A549 (cell line): ENCODE data around the gene LRCH1. TPM values are rescaled to one million over a fixed set of nuclear protein-coding genes. Genes with fewer than 3 reads are reported as not detected.

Experiments
- ATAC-seq, 2 experiments: fragments of 200-7000 bp in 1 of 2; fragments of >200 bp in 1 of 2; cut with Nextera tagmentation in 1 of 2; cut with Tn5 transposase in 1 of 2; 3 replicates each; pipeline versions ENCODE4 v1.8.0 to v1.9.1; 2018 to 2020; ENCODE audit warnings: mild to moderate bottlenecking in 1 of 2, moderate library complexity in 1 of 2
- CTCF ChIA-PET: fragments of 300-600 bp; sonication (Branson Sonifier 250); formaldehyde crosslinking; extraction: SDS; loops from one replicate; lab custom pipeline; 2021; ENCODE audit warnings: antibody characterized with exemption, inconsistent platforms; lab: Yijun Ruan, JAX
- POLR2A ChIA-PET: fragments of 350-600 bp; formaldehyde crosslinking; extraction: SDS; loops from one replicate; lab custom pipeline; 2021; ENCODE audit warnings: antibody characterized with exemption, inconsistent platforms; lab: Yijun Ruan, JAX
- DNase-seq, 2 experiments: peaks; one replicate each; pipeline versions ENCODE4 v3.0.0 to v3.0.0-alpha.2; 2011 to 2016; ENCODE audit warnings: low read depth in 1 of 2, low spot score in 1 of 2
- FAIRE-seq: peaks from 2 replicates; lab custom pipeline; 2011; peaks lifted over from hg19 to GRCh38; lab: Jason Lieb, UNC
- H3K27ac ChIP-seq, 2 experiments: fragments of >200 bp; sonication (Bioruptor Twin); formaldehyde crosslinking; 3 replicates each; pipeline ENCODE4 v1.5.1; 2016 to 2017
- H3K4me1 ChIP-seq: fragments of >200 bp; sonication (Bioruptor Twin); formaldehyde crosslinking; 3 replicates; pipeline ENCODE4 v1.6.1; 2016
- H3K4me2 ChIP-seq: fragments of >200 bp; sonication (Bioruptor Twin); formaldehyde crosslinking; 3 replicates; pipeline ENCODE4 v1.6.1; 2016
- H3K4me3 ChIP-seq: fragments of >200 bp; sonication (Bioruptor Twin); formaldehyde crosslinking; 3 replicates; pipeline ENCODE4 v1.5.1; 2016
- H3K9me3 ChIP-seq: fragments of >200 bp; sonication (Bioruptor Twin); formaldehyde crosslinking; 3 replicates; pipeline ENCODE4 v1.6.1; 2016
- ATOH8 ChIP-seq: fragments of 250-450 bp; sonication (Bioruptor Pico); IDR thresholded peaks from 2 replicates; pipeline ENCODE4 v1.5.0; 2020; ENCODE audit warnings: low read depth, mild to moderate bottlenecking, moderate library complexity
- CHD2 ChIP-seq: fragments of 150-350 bp; IDR thresholded peaks from 2 replicates; pipeline ENCODE4 v1.6.1; 2014; ENCODE audit warnings: low read length; ENCODE audit not compliant: partially characterized antibody
- CHD4 ChIP-seq: fragments of 200-600 bp; sonication (generic); IDR thresholded peaks from 2 replicates; pipeline ENCODE4 v1.6.1; 2016; ENCODE audit warnings: antibody characterized with exemption, mild to moderate bottlenecking, borderline replicate concordance
- E2F6 ChIP-seq: IDR thresholded peaks from 2 replicates; pipeline ENCODE4 v1.6.1; 2012; ENCODE audit warnings: low read depth, borderline replicate concordance
- EHMT2 ChIP-seq: fragments of 200-600 bp; sonication (generic); IDR thresholded peaks from 2 replicates; pipeline ENCODE4 v1.6.1; 2016; ENCODE audit warnings: antibody characterized with exemption, low read depth, mild to moderate bottlenecking, moderate library complexity
- ELK1 ChIP-seq: fragments of 150-350 bp; IDR thresholded peaks from 2 replicates; pipeline ENCODE4 v1.6.1; 2014; ENCODE audit warnings: low read depth, mild to moderate bottlenecking, low read length
- ESRRA ChIP-seq: fragments of 150-350 bp; IDR thresholded peaks from 2 replicates; pipeline ENCODE4 v1.6.1; 2014; ENCODE audit warnings: mild to moderate bottlenecking, low read length, borderline replicate concordance
- GATA3 ChIP-seq: IDR thresholded peaks from 2 replicates; pipeline ENCODE4 v1.6.1; 2012; ENCODE audit warnings: borderline replicate concordance
- HDAC2 ChIP-seq: fragments of 200-600 bp; sonication (generic); IDR thresholded peaks from 2 replicates; pipeline ENCODE4 v1.6.1; 2016
- HES2 ChIP-seq: fragments of >200 bp; sonication (Bioruptor Twin); formaldehyde crosslinking; IDR thresholded peaks from 2 replicates; pipeline ENCODE4 v1.6.1; 2016
- HOXA7 ChIP-seq: fragments of 250-450 bp; sonication (Bioruptor Pico); IDR thresholded peaks from 2 replicates; pipeline ENCODE4 v1.5.0; 2020; ENCODE audit warnings: mild to moderate bottlenecking, moderate library complexity
- HOXB5 ChIP-seq: fragments of 250-450 bp; sonication (Bioruptor Pico); IDR thresholded peaks from 2 replicates; pipeline ENCODE4 v1.5.0; 2020; ENCODE audit warnings: mild to moderate bottlenecking, moderate library complexity
- JUN ChIP-seq, 2 experiments: fragments of >200 bp; sonication (Bioruptor Twin); formaldehyde crosslinking; IDR thresholded peaks; 2 replicates in 1 of 2; 3 replicates in 1 of 2; pipeline ENCODE4 v1.6.1; 2016 to 2017
- KDM1A ChIP-seq: fragments of 200-600 bp; sonication (generic); IDR thresholded peaks from 2 replicates; pipeline ENCODE4 v1.6.1; 2016; ENCODE audit warnings: low read depth, mild to moderate bottlenecking
- MAZ ChIP-seq: fragments of 150-350 bp; IDR thresholded peaks from 2 replicates; pipeline ENCODE4 v1.6.1; 2014; ENCODE audit warnings: antibody characterized with exemption, low read depth, low read length, borderline replicate concordance
- MYC ChIP-seq: IDR thresholded peaks from 2 replicates; pipeline ENCODE4 v1.6.1; 2012; ENCODE audit warnings: mild to moderate bottlenecking, inconsistent platforms, low read length, improper control_type of control experiment, borderline replicate concordance
- NR3C1 ChIP-seq: fragments of >200 bp; sonication (Bioruptor Twin); formaldehyde crosslinking; IDR thresholded peaks from 3 replicates; pipeline ENCODE4 v1.6.1; 2017
- RFX5 ChIP-seq: fragments of 450-650 bp; IDR thresholded peaks from 2 replicates; pipeline ENCODE4 v1.7.1; 2014; ENCODE audit warnings: antibody characterized with exemption, mild to moderate bottlenecking, moderate library complexity
- SMC3 ChIP-seq: fragments of >200 bp; sonication (Bioruptor Twin); formaldehyde crosslinking; IDR thresholded peaks from 3 replicates; pipeline ENCODE4 v1.6.1; 2018; ENCODE audit warnings: inconsistent platforms
- USF2 ChIP-seq: fragments of 450-650 bp; IDR thresholded peaks from 2 replicates; pipeline ENCODE4 v1.6.1; 2014; ENCODE audit warnings: antibody characterized with exemption
- ZC3H11A ChIP-seq: fragments of 450-650 bp; IDR thresholded peaks from 2 replicates; pipeline ENCODE4 v1.6.1; 2014; ENCODE audit warnings: antibody characterized with exemption, mild to moderate bottlenecking
- ZNF302 ChIP-seq: fragments of 250-450 bp; sonication (Bioruptor Pico); IDR thresholded peaks from 2 replicates; pipeline ENCODE4 v1.9.0; 2021; ENCODE audit warnings: inconsistent platforms, mild to moderate bottlenecking, moderate library complexity
- ZSCAN20 ChIP-seq: fragments of 250-450 bp; sonication (Bioruptor Pico); IDR thresholded peaks from 2 replicates; pipeline ENCODE4 v1.8.0; 2022; ENCODE audit warnings: mild to moderate bottlenecking, moderate library complexity
- WGBS: methylation state at CpG from one replicate; pipeline ENCODE4 v1.1.6; 2017; ENCODE audit errors: missing lambda C conversion rate; 5-methylcytosine and 5-hydroxymethylcytosine counted together
- polyA plus RNA-seq, 4 experiments: library from polyadenylated mRNA; depleted of rRNA in 3 of 4; stranded (reverse); fragments of >200 nt; fragmentation: RNase III in 1 of 4; extraction: RNeasy Plus Mini Kit Qiagen cat#74134 plus additional on column Dnase treatment in 1 of 4; gene quantifications; 2 replicates in 3 of 4; 3 replicates in 1 of 4; pipeline ENCODE4 v1.2.3, GENCODE V29; 2011 to 2017

LRCH1 gene
- polyA plus RNA-seq, 2 of the 4 experiments (the other 2 are of a cell fraction): 8.5 to 16.4 TPM

- TF ChIP-seq EHMT2 (no peak), ZNF302 (CRISPR knock-in tag) (no peak), HES2 (no peak), GATA3 (no peak), ESRRA (no peak), HOXB5 (CRISPR knock-in tag) (no peak), CHD2 (no peak)
- DNase-seq: no peak
- 46% methylated on average over 8 of the region's 8 CpGs for WGBS
- CTCF ChIA-PET: interaction anchor here (0.8 kb wide), 1 partner anchor 19 kb away, joined by 3 read pairs; no protein-coding TSS in a partner anchor
- H3K4me2 ChIP-seq: peak overlapping the region; percentile 64
- H3K9me3 ChIP-seq: no peaks in the 10 kb centered on the region
- H3K4me3 ChIP-seq: no peak overlapping the region
- H3K4me1 ChIP-seq: peaks cover 64% of the 10 kb centered on the region
- no peak for FAIRE-seq
- POLR2A ChIA-PET: no interaction called here
- peak in 1 of 2 experiments; percentile 23; a peak in 1 of 6 replicates for ATAC-seq
- peak overlapping the region; percentile 55 to 70; a peak in 5 of 6 replicates for H3K27ac ChIP-seq
Measured at GRCh38 chr13:46655377-46656180, 102.6 kb downstream of the LRCH1 start.

GRCh38 chr13:46656786-46657185, 103.8 kb downstream of the LRCH1 start:
- POLR2A ChIA-PET: no interaction called here
- FAIRE-seq: no peak
- TF ChIP-seq ZSCAN20 (CRISPR knock-in tag): no peak
- TF ChIP-seq, all 56 proteins: peak for 0
- Histone ChIP-seq H3K4me3 (no peak overlapping the region), H3K9me3 (no peaks in the 10 kb centered on the region), H3K4me2 (peak overlapping the region; percentile 64; the same call in 2 of the 3 replicates), H3K27ac (peak overlapping the region in 1 of 2 experiments; percentile 30; a peak in 1 of 6 replicates), H3K4me1 (peaks cover 76% of the 10 kb centered on the region)
- CTCF ChIA-PET: interaction anchor here (1.3 kb wide), 1 partner anchor 47 kb away, joined by 3 read pairs; no protein-coding TSS in a partner anchor
- DNase-seq (no peak), ATAC-seq (no peak)

- Histone ChIP-seq H3K9me3 (no peaks in the 10 kb centered on the region), H3K4me1 (peaks cover 96% of the 10 kb centered on the region), H3K27ac (peak overlapping the region; percentile 57 to 82; a peak in 5 of 6 replicates), H3K4me3 (no peak overlapping the region), H3K4me2 (peak overlapping the region; percentile 43)
- TF ChIP-seq ZC3H11A (no peak), GATA3 (peak; percentile 68)
- WGBS: 59% methylated on average over 6 of the region's 6 CpGs
- CTCF ChIA-PET: interaction anchor here (1.8 kb wide), 1 partner anchor 108 kb away, joined by 5 read pairs; no protein-coding TSS in a partner anchor
- peak in 1 of 2 experiments; percentile 78; a peak in 3 of 6 replicates for ATAC-seq
- peak in 1 of 2 experiments; percentile 63 for DNase-seq
- FAIRE-seq: no peak
- POLR2A ChIA-PET: no interaction called here
Measured at GRCh38 chr13:46659413-46660065, 106.6 kb downstream of the LRCH1 start.

- ATAC-seq: no peak
- Histone ChIP-seq H3K4me3 (no peak overlapping the region), H3K4me1 (peaks cover 96% of the 10 kb centered on the region)
- WGBS: 84% methylated on average over 3 of the region's 3 CpGs
- CTCF ChIA-PET: interaction anchor here (1.8 kb wide), 1 partner anchor 108 kb away, joined by 5 read pairs; no protein-coding TSS in a partner anchor
- FAIRE-seq: no peak
- POLR2A ChIA-PET: no interaction called here
- DNase-seq: no peak
- TF ChIP-seq USF2 (no peak), HDAC2 (no peak), SMC3 (no peak), E2F6 (no peak), KDM1A (no peak), ATOH8 (no peak), CHD4 (no peak), MAZ (no peak), ELK1 (no peak), MYC (no peak), HOXA7 (no peak), JUN (IDR thresholded peaks at IDR 0.05) (no peak), RFX5 (no peak), NR3C1 (no peak), ESRRA (no peak)
- TF ChIP-seq, all 56 proteins: peak for 0
- Histone ChIP-seq H3K4me2 (peak overlapping the region; percentile 54), H3K9me3 (no peaks in the 10 kb centered on the region), H3K27ac (peak overlapping the region; percentile 57 to 82)
Measured at GRCh38 chr13:46660416-46660815, 107.4 kb downstream of the LRCH1 start.
